ENCODE results near the gene FRMD4A. TPM values are rescaled to one million over a fixed set of nuclear protein-coding genes. Genes with fewer than 3 reads are reported as not detected.

Gene FRMD4A
- total RNA-seq, 1 donor from 2014 or later = 20.2 TPM

GRCh38 chr10:13834581-13835286, 496.0 kb downstream of the FRMD4A start:
- Mint-ChIP-seq H3K36me3 (peaks cover 6% of the 10 kb centered on the region), H3K27ac (peak overlapping the region; percentile 96), H3K27me3 (ENCODE audit: insufficient read depth, low read depth) (peaks cover 5% of the 10 kb centered on the region), H3K4me3 (peak overlapping the region; percentile 70), H3K4me1 (peaks cover 60% of the 10 kb centered on the region), H3K9me3 (no peaks in the 10 kb centered on the region)
- no peak overlapping the region for H3K27ac ChIP-seq
- H2AFZ ChIP-seq (replicated peaks) = no peak overlapping the region
- H3K4me2 ChIP-seq = peak overlapping the region; percentile 60
- H3K27me3 ChIP-seq = no peaks in the 10 kb centered on the region
- no peak overlapping the region for H3K4me3 ChIP-seq
- H3F3A ChIP-seq (ENCODE audit: low read depth) = peaks cover 13% of the 10 kb centered on the region
- TF ChIP-seq EZH2 (IDR thresholded peaks at IDR 0.05) = no peak
- TF ChIP-seq EZH2phosphoT487 (IDR thresholded peaks at IDR 0.05) = no peak
- TF ChIP-seq CTCF (IDR thresholded peaks at IDR 0.05) = no peak
- peaks cover 30% of the 10 kb centered on the region for H3K4me1 ChIP-seq
- DNase-seq (ENCODE audit: low spot score) = peak; percentile 53
- no peaks in the 10 kb centered on the region for H4K20me1 ChIP-seq (ENCODE audit: low read depth)
- H3K36me3 ChIP-seq = no peaks in the 10 kb centered on the region
- H3K79me2 ChIP-seq (ENCODE audit: low read depth) = peaks cover 3% of the 10 kb centered on the region
- no peaks in the 10 kb centered on the region for H3K9me3 ChIP-seq (ENCODE audit: low read depth)
- no peak overlapping the region for H3K9ac ChIP-seq

GRCh38 chr10:13831711-13832141, 499.0 kb downstream of the FRMD4A start:
- H3K36me3 ChIP-seq = no peaks in the 10 kb centered on the region
- Mint-ChIP-seq H3K4me1 (peaks cover 70% of the 10 kb centered on the region), H3K9me3 (no peaks in the 10 kb centered on the region), H3K36me3 (peaks cover 7% of the 10 kb centered on the region), H3K4me3 (peak overlapping the region; percentile 14), H3K27me3 (ENCODE audit: insufficient read depth, low read depth) (peaks cover 6% of the 10 kb centered on the region), H3K27ac (peak overlapping the region; percentile 99)
- H3K27ac ChIP-seq = peak overlapping the region; percentile 32
- H3K9ac ChIP-seq = no peak overlapping the region
- H3K9me3 ChIP-seq (ENCODE audit: low read depth) = no peaks in the 10 kb centered on the region
- H3F3A ChIP-seq (ENCODE audit: low read depth) = peaks cover 13% of the 10 kb centered on the region
- peaks cover 3% of the 10 kb centered on the region for H3K79me2 ChIP-seq (ENCODE audit: low read depth)
- TF ChIP-seq CTCF (IDR thresholded peaks at IDR 0.05) (no peak), EZH2phosphoT487 (IDR thresholded peaks at IDR 0.05) (no peak), EZH2 (IDR thresholded peaks at IDR 0.05) (no peak)
- H4K20me1 ChIP-seq (ENCODE audit: low read depth) = no peaks in the 10 kb centered on the region
- no peak overlapping the region for H2AFZ ChIP-seq (replicated peaks)
- no peak overlapping the region for H3K4me3 ChIP-seq
- peaks cover 42% of the 10 kb centered on the region for H3K4me1 ChIP-seq
- H3K27me3 ChIP-seq = no peaks in the 10 kb centered on the region
- peak overlapping the region; percentile 45 for H3K4me2 ChIP-seq
- peak; percentile 43 for DNase-seq (ENCODE audit: low spot score)

DNA sequence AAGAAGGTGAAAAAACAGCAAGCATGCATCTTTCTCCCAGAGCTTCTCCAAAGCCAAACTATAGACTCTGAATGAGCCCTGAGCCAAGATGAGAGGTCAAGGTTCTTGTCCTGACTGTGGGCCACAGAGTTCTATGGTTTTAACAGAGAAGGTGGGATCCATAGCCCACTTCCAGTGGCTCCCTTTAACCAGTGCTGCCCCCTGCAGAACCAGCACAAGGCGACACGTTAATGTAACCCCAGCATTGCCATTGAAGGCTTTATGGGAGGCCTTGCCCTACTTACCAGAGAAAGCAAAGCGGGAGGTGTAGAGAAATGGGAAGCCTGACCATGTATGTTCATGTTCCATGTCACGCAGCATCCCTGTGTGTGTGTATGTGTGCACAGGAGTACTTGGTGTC, 500.3 kb downstream of the FRMD4A start:
- no peak overlapping the region for H3K27ac Mint-ChIP-seq
- H3K9ac ChIP-seq = no peak overlapping the region
- no peaks in the 10 kb centered on the region for H4K20me1 ChIP-seq (ENCODE audit: low read depth)
- H3K4me2 ChIP-seq = no peak overlapping the region
- H3K9me3 ChIP-seq (ENCODE audit: low read depth) = no peaks in the 10 kb centered on the region
- DNase-seq (ENCODE audit: low spot score) = no peak
- peaks cover 4% of the 10 kb centered on the region for H3K27me3 Mint-ChIP-seq (ENCODE audit: insufficient read depth, low read depth)
- H3K36me3 ChIP-seq = no peaks in the 10 kb centered on the region
- H2AFZ ChIP-seq (replicated peaks) = no peak overlapping the region
- no peak overlapping the region for H3K4me3 ChIP-seq
- peaks cover 9% of the 10 kb centered on the region for H3K36me3 Mint-ChIP-seq
- no peaks in the 10 kb centered on the region for H3K27me3 ChIP-seq
- TF ChIP-seq CTCF (IDR thresholded peaks at IDR 0.05) (peak; percentile 36), EZH2 (IDR thresholded peaks at IDR 0.05) (no peak)
- H3K4me1 ChIP-seq = peaks cover 42% of the 10 kb centered on the region
- H3K79me2 ChIP-seq (ENCODE audit: low read depth) = peaks cover 3% of the 10 kb centered on the region
- peaks cover 13% of the 10 kb centered on the region for H3F3A ChIP-seq (ENCODE audit: low read depth)
- H3K27ac ChIP-seq = no peak overlapping the region
- no peaks in the 10 kb centered on the region for H3K9me3 Mint-ChIP-seq
- H3K4me1 Mint-ChIP-seq = peaks cover 70% of the 10 kb centered on the region
- no peak overlapping the region for H3K4me3 Mint-ChIP-seq

All from neural progenitor cell (in vitro differentiated cells).